GM19099 (cell line): Measurements from ENCODE around the gene KLHL25.

Experiments used
- POLR2A ChIP-seq: IDR thresholded peaks from 3 replicates; pipeline ENCODE4 v1.6.1; 2011; ENCODE audit warnings: low read depth; ENCODE audit not compliant: insufficient read length; ENCODE audit errors: extremely low read depth

The KLHL25 gene

DNA sequence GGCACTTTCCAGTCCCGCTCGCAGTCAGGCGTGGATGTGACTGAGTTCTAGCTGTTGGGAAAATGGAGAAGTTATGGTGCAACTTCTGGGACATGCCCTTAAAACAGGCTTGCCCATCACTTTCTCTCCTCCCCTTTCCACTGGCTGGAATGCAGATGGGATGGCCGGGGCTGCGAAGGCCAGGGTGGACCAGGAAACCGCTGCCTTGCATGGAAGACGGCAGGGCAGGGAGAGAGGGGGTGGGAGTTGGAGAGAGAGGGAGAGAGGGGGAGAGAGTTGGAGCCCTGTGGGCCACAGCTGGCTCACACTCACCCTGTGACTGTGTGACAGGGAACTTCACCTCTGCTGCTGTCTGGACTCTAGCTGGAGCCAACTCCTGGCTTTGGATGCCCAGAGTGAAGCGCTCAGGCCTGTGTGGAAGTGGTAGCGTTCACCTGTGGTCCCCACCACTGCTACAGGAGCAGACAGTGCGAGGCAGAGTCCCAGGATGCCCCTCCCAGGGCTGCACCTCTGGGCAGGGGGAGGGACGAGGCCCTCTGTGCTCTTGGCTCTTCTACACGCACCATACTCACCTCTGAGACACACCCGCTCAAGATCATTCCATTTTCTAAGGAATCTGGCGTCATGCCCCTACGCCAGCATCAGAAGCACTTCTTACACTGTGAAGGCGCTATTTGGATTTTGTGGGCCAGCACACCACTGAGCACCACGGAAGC is 36.6 kb downstream of the KLHL25 start:
- no peak for TF ChIP-seq POLR2A

DNA sequence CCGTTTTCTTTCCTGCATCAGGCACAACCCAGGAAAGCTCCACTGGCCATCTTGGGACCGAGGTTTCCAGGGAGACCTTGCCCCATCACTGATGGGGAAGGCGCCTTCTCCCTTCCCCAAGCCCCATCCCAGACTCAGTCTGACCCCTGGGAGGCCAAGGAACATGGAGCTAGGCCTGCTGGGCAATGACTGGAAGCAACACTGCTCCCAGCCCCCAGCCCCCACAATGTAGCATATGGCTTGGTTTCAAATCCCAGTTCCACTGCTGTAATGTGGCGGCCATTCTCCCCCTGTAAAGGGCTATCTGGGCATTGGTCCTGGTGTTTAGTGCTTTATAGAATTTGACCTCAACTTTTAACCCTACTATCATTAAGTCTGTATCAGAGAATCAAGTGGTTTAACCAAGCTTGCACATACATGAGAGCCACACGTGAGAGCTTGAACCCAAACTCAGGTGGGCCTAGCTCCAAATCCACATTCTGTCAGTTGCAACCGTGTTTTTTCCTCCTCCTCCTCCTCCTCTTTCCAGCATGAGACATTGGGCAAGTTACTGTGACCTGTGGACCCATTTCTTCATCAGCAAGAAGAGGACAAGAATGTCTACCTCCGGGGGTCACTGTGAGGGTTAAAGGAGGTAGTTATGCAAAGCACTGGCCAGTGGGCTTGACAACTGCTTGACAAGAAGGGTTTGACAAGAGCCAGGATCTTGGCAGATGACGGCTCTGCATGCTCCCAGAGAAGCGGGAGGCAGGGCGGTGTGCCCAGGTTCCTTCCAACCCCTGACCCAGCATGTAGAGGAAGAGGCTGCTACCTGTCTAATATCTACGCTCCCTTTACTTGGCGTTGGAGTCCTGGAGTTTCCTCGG is 37.4 kb downstream of the KLHL25 start:
- TF ChIP-seq POLR2A: no peak

DNA sequence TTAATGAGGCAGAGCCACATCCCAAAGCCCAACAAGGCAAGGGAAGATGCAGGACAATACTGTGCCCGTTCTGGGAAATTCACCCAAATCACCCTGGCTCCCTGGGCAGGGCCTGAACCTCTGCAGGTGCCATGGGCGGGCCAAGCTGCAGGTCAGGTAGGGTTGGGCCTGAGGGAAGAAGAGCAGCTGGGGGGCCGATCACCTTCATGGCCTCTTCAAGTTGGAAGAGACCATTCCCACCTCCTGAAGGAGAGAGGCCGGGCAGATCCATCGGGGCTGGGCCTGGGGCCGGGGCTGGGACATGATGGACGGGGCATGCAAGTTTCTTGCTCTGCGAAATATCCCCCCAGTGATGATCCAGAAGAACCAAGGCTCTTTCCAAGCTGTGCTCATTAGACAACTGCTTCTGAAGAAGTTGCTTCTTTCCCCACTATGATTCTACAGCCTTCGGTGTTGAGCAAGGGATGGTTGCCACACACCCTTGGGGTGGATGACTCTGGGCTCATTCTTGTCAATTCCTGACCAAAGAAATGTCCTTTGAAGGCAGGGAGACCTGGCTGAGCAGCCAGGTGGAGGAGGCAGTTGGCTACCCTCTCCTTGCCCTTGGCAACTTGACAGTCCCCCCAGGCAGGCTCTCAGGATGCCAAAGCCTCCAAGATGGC is 38.2 kb downstream of the KLHL25 start:
- no peak for TF ChIP-seq POLR2A

DNA sequence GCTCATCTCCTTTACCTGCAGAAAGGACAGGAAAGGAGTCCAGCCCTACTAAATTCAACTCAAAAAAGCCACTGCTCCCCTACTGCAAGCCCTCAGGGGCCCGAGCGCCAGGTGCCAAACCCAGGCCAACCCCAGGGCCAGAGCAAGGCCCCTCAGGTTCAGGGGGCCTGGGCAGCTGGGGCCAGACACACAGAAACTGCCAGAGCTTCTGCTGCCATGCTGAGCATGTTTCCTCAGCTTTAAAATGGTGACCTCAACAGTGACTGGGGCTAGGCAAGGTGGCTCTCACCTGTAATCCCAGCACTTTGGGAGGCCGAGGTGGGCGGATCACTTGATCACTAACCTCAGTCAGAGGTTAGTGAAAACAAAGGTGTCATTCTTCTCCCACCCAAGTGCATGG is 38.8 kb downstream of the KLHL25 start:
- no peak for TF ChIP-seq POLR2A

DNA sequence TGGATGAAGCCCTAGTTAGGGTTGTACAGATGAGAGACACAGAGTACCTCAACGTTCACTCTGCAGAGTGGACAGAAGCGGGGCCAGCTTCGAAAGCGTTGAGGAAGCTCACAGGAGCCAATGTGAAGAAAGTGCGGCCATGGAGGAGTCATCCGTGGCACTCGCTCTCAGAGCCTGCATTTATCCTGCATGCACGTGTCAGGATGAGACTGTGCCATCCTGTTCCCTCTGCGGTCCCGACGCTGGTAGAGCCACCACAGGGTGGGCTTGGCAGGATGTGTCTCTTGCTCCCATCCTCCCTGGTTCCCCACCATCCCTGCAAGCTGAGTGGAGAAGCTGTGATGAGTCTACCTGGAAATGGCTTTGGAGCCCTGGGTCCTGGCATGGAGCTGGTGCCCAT is 39.3 kb downstream of the KLHL25 start:
- no peak for TF ChIP-seq POLR2A

DNA sequence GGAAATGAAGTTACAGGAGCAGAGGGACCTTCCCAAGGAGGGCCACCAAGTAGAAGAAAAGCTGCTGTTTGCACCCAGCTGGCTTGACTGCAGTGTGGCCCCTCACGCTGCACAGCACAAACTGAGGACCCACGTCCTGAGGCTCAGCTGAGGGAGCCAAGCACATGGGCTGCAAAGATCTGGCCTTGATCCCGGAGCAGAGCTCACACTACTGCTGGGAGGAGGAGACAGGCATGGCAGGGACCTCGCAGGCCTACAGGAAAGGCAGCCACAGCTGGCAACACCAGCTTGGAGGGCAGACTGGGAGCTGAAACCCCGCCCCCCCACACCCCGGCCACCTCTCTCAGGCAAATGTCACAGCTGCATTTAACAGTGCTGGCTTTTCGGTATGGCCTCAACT is 39.7 kb downstream of the KLHL25 start:
- no peak for TF ChIP-seq POLR2A

DNA sequence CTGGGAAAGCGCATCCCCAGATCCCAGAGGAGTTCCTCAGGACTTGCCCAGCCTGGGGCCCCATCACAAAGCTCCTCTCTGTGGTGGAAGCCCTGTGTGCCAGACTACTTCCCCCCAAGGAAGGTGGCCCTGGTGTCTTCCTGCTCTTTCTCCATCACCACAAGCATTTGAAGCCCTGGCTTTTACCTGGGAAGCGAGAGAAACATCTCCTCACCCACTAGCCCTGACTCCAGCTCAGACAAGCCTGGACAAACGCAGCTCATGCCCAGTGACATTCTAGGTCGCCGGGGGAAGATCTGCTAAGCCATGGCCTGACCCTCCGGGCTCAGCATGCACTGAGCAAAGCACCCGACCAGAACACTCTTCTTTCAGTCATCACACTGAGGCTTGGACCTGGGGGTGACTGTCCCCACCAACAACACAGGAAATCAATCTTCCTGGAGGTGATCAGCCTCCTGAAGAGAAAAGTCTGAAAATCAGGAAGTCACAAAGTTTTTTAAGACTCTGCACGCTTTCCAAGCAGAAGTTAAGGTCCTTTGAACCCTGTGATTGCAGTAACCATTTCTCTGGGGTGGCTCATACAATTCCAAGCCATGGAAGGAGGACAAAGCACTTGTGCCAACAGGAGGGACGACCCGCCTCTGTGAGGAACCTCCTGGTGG is 40.8 kb downstream of the KLHL25 start:
- no peak for TF ChIP-seq POLR2A

DNA sequence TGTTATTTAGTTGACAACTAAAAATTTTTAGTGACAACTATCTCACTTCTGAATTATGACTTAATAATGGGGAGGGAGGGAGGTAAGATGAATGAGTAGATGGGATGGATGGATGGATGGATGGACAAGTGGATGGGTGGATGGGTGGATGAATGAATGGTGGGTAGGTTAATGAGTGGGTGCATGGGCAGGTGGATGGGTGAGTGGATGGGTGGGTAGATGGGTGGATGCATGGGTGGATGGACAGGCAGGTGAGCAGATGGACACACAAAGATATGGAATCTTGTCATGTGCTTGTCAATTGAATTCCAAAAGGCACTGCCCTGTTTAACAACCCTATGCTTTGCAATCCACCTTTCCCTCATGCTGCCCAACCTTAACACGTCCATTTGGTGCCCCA is 41.5 kb downstream of the KLHL25 start:
- TF ChIP-seq POLR2A: no peak

DNA sequence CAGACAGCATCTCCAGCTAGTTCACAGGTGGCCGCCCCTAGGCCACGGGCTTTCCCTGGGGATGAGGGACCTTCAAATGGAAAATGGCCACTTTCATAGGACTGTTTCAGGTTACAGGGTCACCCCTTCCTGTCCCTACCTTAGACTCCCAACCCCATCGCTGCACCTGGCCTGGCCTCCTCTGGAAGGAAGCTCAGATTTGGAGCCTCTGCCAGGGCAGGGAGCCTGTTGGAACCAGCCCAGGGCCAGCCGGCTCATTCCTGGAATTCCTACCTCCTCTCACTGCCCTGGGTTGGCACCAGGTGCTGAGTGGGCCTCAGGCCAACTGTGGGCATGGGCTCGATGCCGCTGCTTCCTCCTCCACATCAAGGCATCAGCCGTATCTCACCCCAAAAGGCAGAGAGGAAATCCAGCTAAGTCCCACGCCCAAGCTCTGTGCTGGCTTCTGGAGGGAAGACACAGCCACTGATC is 42.2 kb downstream of the KLHL25 start:
- TF ChIP-seq POLR2A: no peak

DNA sequence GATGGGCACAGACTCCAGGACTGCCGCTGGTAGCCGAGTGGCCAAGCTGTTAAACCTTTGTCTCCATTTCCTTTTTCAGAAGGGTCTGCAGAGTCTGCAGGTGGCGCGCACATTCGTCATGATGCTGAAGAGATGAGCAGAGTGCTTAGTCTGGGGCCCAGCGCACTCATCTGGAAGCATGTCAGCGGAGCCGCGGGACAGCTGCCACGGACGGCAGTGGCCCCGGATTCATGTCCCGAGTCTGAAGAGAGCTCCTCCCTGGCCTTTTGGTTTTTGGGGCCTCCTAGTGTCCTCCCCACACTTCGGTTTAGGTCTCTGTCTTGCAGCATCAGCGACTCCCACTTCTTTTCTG is 42.6 kb downstream of the KLHL25 start:
- TF ChIP-seq POLR2A: no peak

DNA sequence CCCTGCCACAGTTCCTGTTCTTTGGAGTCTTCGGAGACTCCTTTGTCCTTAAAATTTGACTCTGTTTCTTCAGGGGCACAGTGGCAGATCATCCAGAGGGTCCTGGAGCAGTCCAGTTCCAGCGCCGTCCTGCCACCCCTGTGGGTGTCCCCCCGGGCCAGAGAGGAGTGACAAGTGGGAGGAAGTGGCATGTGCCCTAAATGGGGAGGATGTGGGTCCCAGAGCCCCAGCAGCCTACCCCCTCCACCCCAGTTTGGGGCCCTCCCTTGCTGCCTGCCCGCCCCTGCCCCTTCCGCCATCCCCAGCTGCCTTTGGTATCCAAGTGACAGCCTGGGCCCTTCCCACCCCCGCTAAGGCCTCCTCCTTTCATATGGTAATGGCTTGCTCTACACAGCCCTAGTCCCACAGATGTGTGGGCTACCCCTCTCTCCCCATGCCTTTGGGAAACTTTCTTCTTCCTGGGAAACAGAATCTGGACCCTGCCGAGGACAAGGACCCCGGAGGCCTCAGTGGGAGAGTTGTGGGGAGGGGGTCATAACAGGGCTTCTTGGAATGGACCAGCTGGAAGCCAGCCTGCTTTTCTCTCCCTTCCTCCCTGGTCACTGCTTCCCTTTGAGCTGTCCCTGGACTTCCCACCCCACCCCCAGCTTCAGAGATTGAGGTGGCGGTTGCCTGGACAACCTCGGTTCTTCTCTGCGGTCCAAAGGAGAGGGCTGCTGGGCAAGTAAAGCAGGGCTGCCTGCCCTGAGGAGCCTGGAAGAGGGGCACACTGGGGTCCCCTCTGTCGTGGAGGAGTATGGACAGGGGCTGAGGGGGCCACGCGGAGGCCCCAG is 43.2 kb downstream of the KLHL25 start:
- TF ChIP-seq POLR2A: no peak

DNA sequence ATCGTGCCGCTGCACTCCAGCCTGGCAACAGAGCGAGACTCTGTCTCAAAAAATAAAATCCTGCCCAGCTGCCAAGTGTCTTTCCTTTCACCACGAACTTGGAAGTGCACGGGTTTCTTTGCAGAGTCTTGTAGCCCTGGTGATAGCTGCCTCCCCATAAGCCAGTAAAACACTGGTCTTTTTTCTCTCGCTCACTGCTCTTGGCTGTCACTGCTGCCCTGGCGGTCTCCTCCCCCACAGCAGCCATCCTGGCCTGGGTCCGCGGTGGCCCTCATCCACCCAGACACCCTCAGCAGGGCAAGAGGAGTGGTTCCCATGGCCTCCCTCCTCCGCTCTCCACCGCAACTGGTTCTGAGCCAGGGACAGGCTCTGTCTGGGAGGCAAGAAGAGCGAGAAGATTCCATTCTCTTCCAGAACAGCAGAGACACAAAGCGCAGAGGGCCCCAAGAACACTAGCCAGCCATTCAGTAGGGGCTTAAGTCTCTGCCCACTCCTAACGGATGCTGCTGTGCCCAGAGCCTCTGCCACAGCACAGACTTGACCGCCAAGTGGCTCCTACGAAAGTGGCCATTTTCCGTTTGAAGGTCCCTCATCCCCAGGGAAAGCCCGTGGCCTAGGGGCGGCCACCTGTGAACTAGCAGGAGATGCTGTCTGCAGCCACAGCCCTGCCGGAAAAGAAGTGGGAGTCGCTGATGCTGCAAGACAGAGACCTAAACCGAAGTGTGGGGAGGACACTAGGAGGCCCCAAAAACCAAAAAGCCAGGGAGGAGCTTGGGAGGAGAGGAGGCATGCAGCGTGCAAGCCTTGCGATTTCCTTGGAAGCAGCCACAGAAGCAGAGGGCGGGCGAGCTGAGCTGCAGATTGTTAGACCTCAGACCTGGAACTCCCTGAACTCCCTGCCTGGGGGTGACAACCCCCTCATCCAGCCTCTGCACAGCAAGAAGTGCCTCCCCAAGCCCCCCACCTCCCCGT is 44.1 kb downstream of the KLHL25 start:
- no peak for TF ChIP-seq POLR2A

DNA sequence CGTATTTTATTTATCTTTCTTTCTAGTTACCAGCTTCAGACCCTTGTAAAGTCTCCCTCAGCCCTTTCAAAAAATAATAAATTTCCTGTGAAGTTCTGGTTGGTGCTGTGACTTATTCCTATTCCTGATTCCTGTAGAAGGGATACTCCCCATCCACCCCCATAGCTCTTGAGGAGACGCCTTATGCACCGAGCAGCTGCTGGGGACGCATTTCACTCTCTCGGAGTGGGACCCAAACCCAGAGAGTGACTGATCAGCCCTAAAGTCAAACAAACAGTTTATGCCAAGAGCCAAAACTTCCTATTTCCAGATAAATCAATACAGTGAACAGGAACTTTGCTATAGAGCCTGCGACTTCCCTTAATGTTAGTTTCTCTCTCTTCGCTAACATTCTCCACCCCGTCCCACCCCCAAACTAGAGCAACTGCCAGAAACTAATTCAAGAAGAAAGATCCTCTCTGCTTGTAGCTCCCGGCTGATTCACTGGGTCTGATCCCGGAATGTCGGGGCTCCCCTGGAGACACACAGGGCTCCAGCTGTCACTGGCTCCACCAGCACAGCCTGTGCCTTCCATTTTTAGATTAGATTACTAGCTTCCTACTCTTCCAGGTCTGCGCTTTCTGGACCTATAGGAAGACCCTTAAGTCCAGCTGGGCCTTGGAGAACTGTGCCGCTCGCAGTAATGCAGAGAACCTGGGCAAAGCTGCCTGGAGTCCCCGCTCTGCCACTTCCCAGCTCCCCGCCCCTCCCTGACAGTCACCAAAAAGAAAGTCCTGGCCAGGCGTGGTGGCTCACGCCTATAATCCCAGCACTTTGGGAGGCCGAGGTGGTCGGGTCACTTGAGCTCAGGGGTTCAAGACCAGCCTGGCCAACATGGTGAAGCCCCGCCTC is 45.2 kb downstream of the KLHL25 start:
- no peak for TF ChIP-seq POLR2A

DNA sequence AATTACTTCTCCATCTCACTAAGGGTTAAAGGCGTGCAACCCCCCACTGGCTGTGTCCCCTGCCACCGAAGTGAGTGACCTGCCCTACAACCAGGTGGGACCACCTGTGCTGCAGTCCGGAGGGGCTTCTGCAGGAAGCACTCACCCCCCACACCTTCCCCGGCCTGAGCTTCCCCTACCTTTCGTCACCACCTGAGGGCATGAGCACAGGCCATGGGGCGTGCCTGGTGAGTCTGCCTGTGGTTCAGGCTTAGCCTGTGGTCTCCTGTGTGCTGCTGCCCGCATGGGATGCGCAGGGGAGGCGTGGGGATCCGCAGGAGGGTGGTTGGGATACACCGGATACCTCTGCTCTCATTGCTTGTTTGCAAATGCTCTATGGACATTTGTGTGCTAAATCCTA is 46.0 kb downstream of the KLHL25 start:
- no peak for TF ChIP-seq POLR2A
